ENCODE data around the gene COLEC12.

DNA sequence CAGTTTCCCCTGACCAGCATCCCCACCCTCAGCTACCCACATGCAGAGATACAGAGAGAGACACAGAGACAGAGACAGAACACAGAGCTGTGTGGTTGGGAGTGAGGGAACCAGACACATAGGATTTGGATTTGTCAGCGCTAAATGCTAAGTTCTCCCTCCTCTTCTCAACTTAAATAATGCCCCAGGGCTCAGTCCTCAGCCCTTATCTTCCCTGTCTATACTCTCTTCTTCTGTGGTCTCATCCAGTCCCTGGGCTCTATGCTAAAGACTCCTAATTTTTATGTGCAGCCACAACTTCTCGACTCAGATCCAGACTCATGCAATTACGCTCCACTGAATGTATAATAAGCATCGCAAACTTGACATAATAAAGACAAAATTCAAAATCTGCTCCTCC lies 47.1 kb downstream of the COLEC12 start:
- TF ChIP-seq POLR2A (IDR thresholded peaks at IDR 0.05; ENCODE audit: low read length): no peak
- no peak for TF ChIP-seq GATA1 (IDR thresholded peaks at IDR 0.05; ENCODE audit: low read depth, low read length)
